Measurements from ENCODE around the gene HAO1.

Gene HAO1

DNA sequence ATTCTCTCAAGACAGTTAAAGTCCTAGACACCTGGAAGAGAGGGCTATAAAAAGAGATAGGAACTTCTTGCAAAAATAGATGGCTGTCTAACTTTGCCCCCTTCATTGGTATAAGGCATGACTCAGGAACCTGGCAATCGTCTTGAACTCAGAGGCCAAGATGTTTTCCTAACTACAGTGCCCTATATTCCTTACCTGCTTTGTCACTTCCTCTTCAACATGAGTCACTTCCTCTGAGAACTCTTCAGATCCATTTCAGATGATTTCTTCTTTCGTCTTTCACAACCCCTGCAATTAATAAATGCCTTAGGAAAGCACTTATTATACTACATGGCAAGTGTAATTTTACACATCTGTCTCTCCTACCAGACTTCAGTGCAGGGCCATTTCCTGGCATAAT, 83.5 kb downstream of the HAO1 start:
- TF ChIP-seq, protein P1, sequence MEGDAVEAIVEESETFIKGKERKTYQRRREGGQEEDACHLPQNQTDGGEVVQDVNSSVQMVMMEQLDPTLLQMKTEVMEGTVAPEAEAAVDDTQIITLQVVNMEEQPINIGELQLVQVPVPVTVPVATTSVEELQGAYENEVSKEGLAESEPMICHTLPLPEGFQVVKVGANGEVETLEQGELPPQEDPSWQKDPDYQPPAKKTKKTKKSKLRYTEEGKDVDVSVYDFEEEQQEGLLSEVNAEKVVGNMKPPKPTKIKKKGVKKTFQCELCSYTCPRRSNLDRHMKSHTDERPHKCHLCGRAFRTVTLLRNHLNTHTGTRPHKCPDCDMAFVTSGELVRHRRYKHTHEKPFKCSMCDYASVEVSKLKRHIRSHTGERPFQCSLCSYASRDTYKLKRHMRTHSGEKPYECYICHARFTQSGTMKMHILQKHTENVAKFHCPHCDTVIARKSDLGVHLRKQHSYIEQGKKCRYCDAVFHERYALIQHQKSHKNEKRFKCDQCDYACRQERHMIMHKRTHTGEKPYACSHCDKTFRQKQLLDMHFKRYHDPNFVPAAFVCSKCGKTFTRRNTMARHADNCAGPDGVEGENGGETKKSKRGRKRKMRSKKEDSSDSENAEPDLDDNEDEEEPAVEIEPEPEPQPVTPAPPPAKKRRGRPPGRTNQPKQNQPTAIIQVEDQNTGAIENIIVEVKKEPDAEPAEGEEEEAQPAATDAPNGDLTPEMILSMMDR (IDR thresholded peaks at IDR 0.05; ENCODE audit: borderline replicate concordance, control extremely low read depth, extremely low read depth, insufficient read depth, missing control alignments), result no peak
- in situ Hi-C loops (cut with MboI; ENCODE audit: low sequenced_read_pairs, unreplicated experiment), result loop anchor here (25.0 kb wide), 1 partner anchor 1019 kb away; no protein-coding TSS in a partner anchor
- no peak for DNase-seq (ENCODE audit: low spot score)

DNA sequence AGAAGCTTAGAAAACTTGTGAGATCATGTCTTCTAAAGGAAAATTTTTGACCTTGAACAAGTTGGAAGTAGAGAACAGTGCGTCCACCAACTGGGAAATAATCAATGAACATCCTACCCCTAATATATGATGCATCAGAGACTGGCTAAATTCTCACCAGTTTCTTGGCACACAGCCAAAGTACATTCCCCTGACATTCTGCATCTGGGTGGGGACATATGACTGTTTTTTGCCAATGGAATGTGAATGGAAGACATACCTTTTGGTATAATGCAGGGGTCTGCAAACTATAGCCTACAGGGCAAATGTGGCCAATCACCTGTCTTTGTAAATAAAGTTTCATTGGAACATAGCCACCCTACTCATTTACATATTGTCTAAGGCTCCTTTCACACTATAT, 84.7 kb downstream of the HAO1 start:
- TF ChIP-seq, protein P1 (IDR thresholded peaks at IDR 0.05; ENCODE audit: borderline replicate concordance, control extremely low read depth, extremely low read depth, insufficient read depth, missing control alignments), result no peak
- DNase-seq (ENCODE audit: low spot score), result no peak
- in situ Hi-C loops (cut with MboI; ENCODE audit: low sequenced_read_pairs, unreplicated experiment), result loop anchor here (25.0 kb wide), 1 partner anchor 1018 kb away; no protein-coding TSS in a partner anchor

DNA sequence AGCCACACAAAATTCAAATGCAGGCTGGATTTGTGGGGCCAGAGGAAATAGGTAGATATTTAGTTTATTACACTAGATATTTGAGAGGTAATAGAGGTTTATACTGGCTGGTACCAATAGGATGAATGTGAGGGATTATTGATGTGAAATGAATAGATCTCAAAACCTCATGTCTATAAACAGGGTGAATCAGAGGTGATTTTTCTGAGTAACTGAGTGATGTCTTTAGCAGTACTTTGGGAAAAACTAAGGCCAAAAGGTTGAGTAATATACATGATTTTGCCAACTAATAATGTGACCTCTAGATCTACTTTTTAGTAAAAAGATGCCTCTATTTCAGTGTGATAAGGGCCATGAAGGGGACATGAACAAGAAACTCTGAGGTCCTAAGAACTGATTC, 86.8 kb downstream of the HAO1 start:
- in situ Hi-C loops (cut with MboI; ENCODE audit: low sequenced_read_pairs, unreplicated experiment), result loop anchor here (25.0 kb wide), 1 partner anchor 1016 kb away; no protein-coding TSS in a partner anchor
- DNase-seq (ENCODE audit: low spot score), result no peak
- TF ChIP-seq, protein P1 (IDR thresholded peaks at IDR 0.05; ENCODE audit: borderline replicate concordance, control extremely low read depth, extremely low read depth, insufficient read depth, missing control alignments), result no peak

DNA sequence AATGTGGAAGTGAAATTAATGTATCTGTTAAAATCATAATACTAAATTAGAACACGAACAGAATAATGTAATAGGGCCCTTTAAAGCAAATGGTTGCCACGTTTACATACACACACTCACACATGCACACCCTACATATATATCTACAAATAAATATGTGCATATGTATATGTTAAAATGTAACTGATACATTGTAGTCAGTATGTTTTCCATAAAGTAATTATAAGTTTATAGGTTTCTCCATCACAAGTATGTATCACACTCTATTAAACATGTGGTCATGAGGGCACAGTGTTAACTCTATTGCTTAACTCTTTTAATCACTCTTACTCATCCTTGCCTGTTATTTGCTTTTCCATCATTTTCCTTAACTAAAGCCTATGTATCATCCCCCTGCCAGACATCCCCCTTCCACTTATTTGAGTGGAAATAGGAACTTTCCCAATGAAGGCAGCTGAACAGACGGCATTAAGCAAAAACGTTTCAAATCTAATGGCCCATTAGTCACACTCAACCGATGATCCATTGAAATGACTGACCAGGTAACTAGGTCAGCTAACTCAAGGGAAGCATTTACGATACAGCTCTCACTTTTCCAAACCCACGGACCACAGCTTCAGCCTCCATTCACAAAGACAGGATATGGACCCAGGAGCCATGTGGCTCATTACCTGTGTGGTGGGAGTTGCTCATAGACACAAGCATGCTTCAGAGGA, 89.3 kb downstream of the HAO1 start:
- in situ Hi-C loops (cut with MboI; ENCODE audit: low sequenced_read_pairs, unreplicated experiment), result loop anchor here (25.0 kb wide), 1 partner anchor 1014 kb away; no protein-coding TSS in a partner anchor
- TF ChIP-seq, protein P1 (IDR thresholded peaks at IDR 0.05; ENCODE audit: borderline replicate concordance, control extremely low read depth, extremely low read depth, insufficient read depth, missing control alignments), result no peak
- no peak for DNase-seq (ENCODE audit: low spot score)

DNA sequence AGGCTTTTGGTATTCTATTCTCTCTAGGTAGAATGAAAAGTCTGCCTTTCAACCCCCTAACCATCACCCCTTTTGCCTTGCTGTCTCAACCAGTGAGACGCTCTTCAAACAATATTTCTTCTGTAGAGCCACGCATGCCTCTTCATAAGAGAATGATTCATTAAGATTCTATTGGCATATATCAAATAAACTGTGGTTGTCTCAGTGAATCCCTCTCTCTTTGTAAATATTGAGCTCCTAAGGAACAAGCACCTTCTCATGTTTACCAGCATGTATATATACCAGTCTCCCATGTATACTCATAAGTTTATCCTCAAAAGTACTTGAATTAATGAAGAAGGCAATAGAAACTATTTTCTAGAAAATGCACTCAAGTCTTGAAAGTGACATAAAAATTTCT, 90.6 kb downstream of the HAO1 start:
- no peak for DNase-seq (ENCODE audit: low spot score)
- in situ Hi-C loops (cut with MboI; ENCODE audit: low sequenced_read_pairs, unreplicated experiment), result loop anchor here (25.0 kb wide), 1 partner anchor 1012 kb away; no protein-coding TSS in a partner anchor
- TF ChIP-seq, protein P1 (IDR thresholded peaks at IDR 0.05; ENCODE audit: borderline replicate concordance, control extremely low read depth, extremely low read depth, insufficient read depth, missing control alignments), result no peak

DNA sequence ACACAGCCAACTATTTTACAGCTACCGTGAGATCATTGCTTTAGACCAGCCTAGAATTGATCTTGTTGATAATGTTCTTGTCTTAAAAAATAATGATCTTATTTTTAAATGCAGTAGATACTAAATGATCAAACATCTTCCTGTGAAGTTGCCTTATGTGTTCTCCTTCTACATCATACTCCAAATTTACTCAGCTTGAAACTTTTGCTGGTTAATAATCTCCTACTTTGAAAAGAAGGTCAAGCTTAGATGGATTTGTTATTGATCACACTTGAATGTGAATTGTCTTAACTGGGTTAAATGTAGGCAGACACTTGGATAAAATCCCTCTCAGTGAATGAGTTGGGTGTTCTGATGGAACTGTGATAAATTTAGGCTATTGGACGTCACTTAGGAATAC, 91.9 kb downstream of the HAO1 start:
- in situ Hi-C loops (cut with MboI; ENCODE audit: low sequenced_read_pairs, unreplicated experiment), result no loop called here
- TF ChIP-seq, protein P1 (IDR thresholded peaks at IDR 0.05; ENCODE audit: borderline replicate concordance, control extremely low read depth, extremely low read depth, insufficient read depth, missing control alignments), result no peak
- DNase-seq (ENCODE audit: low spot score), result no peak

Data from GM13976 (cell line).